ENCODE measurements around the gene BMP7.

BMP7 gene

DNA sequence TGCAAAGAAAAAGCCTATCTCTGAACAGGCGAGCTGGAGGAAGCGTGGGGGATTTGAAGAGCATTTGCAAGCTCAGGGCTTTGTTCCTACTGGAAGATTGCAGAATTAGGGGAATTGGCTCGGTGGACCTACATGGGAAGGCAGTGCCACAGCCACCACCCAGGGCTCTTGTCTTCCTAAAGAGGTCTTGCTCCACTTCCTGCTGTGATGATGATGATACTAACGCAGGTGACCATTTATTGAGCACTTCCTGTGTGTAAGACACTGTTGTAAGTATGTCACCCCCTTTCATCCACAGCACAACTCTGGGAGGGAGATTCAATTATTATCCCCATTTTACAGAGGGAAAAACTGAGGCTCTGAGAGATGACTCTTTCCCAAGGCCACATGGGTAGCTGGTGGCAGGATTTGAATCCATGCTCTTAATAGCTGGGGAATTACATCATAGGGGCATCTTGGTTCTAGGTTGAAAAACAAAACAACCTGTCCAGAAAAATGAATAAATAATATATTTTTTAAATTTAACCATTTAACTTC lies 41.2 kb downstream of the BMP7 start:
- H3K4me3 ChIP-seq (ENCODE audit: low read length): no peak overlapping the region
- TF ChIP-seq ZNF274 (IDR thresholded peaks at IDR 0.05; ENCODE audit: low read depth, low read length): no peak

DNA sequence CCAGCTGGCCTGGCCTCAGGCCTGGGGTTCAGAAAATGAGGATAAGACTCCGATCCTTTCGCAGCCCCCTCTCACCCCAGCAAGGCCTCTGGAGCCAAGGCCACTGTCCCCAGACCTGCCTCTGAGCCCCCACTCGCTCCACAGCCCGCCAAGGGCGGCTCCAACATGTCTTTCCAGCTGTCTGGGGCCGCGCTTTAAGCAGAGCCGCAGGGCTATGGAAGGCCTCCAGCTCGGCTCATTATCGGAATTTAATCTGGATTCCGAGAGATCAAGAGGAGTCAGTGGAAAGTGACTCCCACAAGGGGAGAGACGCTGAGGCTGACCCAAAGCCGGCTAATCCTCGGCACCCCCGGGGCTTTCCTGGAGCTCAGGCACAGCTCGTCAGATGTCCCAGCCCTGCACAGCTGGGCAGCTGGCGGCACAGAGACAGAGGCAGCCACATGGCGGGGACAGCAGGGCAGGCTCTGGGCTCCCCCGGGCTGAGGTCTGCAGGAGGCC lies 41.8 kb downstream of the BMP7 start:
- no peak for TF ChIP-seq ZNF274 (IDR thresholded peaks at IDR 0.05; ENCODE audit: low read depth, low read length)

DNA sequence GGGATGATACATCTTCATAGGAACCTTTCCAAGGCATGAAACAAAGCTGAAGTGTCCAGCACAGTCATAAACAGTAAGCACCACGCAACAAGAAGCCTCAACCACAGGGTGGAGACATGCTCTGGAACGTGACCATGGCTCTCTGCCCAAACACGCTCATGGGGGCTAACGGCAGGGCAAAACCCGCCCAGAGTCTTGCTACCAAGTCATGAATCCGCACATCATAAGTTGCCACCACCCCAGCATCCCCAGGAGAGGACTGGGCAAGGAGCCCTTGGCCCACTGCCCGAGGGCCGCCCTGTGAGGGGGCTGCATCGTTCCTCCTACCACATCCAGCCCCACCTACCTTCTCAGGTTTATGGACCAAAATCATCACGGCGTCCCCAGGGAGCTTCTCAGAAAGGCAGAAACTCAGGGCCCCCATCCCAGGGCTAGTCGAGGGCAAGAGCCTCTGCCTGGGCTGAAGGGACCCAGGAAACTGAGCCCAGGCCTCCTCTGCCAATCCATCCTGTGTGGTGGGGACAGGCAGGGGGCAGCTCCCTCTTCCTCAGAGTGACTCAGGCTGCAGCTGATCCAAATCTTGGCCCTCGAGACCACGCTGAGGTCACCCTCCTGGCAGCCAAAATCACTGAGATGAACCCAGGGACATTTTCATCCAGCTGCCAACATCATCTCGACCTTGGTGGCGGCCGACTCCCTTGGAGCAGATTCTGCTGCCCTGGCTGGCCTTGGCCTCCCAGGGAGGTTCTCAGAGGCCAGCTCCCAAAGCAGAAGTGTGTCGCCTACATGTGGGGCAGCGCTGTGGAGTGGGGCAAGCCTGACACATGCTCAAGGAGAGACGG lies 42.6 kb downstream of the BMP7 start:
- TF ChIP-seq ZNF274 (IDR thresholded peaks at IDR 0.05; ENCODE audit: low read depth, low read length): no peak
- no peak overlapping the region for H3K4me3 ChIP-seq (ENCODE audit: low read length)

More for the DNA sequence above, 41.8 kb downstream of the BMP7 start:
- no peak overlapping the region for H3K4me3 ChIP-seq (ENCODE audit: low read length)

DNA sequence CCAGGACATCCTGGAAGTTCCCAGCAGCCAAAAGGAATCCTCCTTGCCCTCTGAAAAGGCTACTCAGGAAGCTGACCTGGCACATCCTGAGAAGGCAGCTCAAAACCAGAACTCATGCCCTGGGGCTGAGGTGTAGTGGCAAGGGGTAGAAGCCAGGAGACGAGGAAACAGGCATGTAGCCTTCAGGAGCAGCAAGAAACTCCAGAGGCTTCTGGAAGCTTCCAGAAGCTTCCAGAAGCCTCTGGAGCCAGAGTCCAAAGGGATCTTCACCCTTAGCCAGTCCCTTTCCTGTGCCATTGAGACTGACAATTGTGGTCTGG lies 43.9 kb downstream of the BMP7 start:
- no peak for TF ChIP-seq ZNF274 (IDR thresholded peaks at IDR 0.05; ENCODE audit: low read depth, low read length)
- no peak overlapping the region for H3K4me3 ChIP-seq (ENCODE audit: low read length)

DNA sequence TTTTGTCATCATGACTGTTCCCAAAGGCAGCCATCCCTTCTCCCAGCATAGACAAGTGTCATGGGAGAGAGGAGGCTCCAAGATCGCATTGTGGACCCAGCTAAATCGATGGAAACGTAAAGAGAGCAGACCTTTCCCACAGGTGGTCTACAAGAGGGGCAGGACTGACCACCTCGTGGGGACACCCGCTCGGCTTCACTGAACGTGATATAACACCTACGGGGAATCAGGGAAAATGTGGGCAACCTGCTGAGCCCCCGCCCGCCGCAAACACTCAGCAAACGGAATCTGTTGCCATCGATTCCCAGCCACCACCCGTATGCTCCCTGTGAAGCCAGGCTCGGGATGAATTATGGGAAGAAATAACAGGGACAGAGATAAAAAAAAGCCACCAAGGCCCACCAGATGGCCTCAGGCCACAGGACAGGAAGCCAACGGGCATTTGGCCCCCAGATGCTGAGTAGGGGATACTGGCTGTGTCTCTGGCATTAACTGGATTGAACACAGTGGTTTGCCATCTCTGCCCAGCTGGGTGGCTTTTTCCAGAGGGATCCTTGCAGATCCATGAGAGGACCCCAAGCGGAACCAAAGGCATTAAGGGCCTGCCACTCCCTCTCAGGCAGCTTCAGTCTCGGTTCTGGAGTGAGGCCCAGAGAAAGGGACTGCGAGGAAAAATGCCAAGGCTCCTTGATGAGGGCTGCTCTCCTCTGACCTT lies 44.4 kb downstream of the BMP7 start:
- no peak overlapping the region for H3K4me3 ChIP-seq (ENCODE audit: low read length)
- TF ChIP-seq ZNF274 (IDR thresholded peaks at IDR 0.05; ENCODE audit: low read depth, low read length): no peak

DNA sequence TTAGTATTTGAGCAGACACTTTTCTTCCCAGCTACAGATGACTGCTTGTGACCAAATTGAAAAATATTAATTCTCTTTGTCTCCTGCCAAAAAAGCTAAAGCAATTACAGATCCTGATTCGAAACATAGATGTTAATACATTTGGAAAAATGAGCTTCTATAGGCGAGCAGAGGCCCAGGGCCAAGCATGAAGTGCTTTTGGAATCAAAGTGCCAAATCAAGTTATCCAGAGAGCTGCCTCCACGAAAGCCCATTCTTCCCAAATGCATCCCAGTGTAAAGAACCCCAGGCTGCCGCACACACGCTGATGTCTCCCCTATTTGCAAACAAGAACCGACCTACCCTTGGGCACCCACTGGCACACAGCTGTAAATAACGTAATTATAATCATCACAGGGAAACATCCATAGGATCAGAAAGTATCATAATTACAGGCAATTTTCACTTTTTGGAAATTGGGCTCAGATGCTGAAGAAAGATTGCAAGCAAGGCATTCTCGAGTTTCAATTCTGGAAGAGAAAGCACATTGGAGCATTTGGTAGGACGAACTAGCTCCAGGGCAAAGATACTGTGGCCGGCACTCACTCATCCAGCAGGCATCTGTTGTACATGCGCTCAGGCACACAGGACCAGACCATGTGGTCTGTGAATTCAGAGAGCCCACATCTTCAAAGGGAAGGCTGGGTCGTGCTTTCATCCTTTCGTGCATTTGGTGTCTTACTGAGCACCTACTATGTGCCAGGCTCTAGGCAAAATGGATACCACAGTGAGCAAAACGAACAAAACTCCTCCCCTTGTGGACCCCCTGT lies 45.9 kb downstream of the BMP7 start:
- TF ChIP-seq ZNF274 (IDR thresholded peaks at IDR 0.05; ENCODE audit: low read depth, low read length): no peak
- H3K4me3 ChIP-seq (ENCODE audit: low read length): no peak overlapping the region

DNA sequence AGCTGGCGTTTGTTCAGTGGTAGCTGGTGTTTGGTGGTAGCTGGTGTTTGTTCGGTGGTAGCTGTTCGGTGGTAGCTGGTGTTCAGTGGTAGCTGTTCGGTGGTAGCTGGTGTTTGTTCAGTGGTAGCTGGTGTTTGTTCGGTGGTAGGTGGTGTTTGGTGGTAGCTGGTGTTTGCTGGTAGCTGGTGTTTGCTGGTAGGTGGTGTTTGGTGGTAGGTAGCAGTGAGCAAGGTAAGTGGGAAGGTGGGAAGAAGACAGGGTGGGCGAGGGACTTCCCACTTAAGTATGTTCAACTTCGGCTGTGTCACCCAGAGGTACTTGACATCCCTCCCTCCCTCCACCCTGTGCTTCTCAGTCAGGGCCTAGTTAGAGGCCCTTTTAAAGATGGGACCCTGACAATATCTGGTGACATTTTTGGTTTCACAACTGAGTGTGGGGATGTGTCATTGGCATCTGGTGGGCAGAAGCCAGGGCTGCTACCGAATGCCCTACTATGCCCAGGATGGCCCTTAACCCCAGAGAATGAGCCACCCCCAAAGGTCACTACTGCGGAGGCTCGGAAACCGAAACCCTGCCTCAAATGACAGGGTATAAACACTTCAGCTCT lies 47.3 kb downstream of the BMP7 start:
- no peak overlapping the region for H3K4me3 ChIP-seq (ENCODE audit: low read length)

DNA sequence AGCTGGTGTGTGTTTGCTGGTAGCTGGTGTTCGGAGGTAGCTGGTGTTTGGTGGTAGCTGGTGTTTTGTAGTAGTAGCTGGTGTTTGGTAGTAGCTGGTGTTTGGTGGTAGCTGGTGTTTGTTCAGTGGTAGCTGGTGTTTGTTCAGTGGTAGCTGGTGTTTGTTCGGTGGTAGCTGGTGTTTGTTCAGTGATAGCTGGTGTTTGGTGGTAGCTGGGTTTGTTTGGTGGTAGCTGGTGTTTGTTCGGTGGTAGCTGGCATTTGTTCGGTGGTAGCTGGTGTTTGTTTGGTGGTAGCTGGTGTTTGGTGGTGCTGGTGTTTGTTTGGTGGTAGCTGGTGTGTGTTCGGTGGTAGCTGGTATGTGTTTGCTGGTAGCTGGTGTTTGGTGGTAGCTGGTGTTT lies 48.0 kb downstream of the BMP7 start:
- no peak overlapping the region for H3K4me3 ChIP-seq (ENCODE audit: low read length)
- TF ChIP-seq ZNF274 (IDR thresholded peaks at IDR 0.05; ENCODE audit: low read depth, low read length): no peak

More for the DNA sequence above, 47.3 kb downstream of the BMP7 start:
- no peak for TF ChIP-seq ZNF274 (IDR thresholded peaks at IDR 0.05; ENCODE audit: low read depth, low read length)

DNA sequence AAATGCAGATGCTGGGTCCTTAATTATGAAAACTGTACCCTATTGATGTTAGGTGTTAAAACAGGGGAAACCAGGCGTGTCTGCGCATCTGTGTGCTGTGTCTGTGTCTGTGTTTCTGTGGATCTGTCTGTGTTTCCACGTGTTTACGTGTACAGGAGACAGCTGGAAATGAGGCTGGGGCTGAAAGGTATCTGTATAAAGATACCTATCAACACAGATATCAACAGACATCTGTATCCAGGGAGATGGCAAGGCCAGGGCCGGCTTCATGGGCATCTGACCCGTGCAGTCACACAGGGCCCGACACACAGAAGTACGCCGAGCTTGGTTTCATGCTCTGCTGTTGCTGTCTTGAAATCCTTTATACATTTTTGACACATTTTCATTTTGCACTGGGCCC lies 48.6 kb downstream of the BMP7 start:
- no peak for TF ChIP-seq ZNF274 (IDR thresholded peaks at IDR 0.05; ENCODE audit: low read depth, low read length)
- H3K4me3 ChIP-seq (ENCODE audit: low read length): no peak overlapping the region

DNA sequence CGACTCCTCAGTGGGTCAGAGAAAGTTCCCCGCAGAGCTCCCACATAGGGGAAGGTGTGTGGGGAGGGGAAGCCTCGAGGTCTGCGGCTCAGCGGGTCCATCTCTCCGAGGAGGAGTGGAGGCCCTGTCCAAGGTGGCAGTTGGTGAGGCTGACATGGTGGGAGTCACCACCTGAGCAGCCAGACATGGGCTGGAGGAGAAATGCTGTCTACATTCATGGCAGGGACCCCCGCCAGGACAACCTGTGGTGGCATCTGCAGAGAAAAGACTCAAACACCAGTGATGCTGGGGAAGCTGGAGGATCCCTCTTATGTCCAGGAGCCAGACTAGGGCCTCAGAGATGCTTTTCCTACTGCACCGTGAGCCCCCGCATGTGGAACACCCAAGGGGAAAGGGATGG lies 49.8 kb downstream of the BMP7 start:
- no peak for TF ChIP-seq ZNF274 (IDR thresholded peaks at IDR 0.05; ENCODE audit: low read depth, low read length)
- H3K4me3 ChIP-seq (ENCODE audit: low read length): no peak overlapping the region

DNA sequence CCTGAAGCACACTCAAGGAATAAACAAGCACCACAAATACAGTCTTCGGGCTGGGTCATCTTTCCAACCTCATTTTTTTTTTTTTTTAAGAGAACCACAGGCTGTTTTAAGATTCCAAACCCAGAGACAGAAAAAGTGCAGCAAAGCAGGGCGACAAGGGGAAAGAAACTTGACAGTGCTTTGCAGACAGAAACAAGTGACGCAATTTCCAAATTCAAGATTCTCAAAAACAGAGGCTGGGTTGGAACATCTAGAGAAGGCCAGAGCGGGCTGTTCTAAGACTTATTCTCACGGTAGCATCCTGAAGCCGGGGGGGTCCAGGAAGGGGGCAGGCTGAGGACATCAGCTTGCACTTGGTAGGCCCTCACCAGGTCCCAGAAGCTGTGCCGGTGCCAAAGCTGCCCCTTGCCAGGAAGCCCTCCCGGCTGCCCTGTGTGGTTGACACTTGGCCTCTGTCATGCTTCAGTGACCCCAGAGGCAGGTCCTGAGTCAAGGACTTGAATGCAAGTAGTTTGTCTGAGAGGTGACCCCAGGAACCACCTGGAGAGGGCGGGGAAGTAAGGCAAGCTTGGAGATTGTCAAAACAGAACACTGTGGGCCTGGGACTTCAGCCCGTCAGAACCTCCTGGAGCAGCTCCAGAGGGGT lies 50.5 kb downstream of the BMP7 start:
- no peak overlapping the region for H3K4me3 ChIP-seq (ENCODE audit: low read length)
- no peak for TF ChIP-seq ZNF274 (IDR thresholded peaks at IDR 0.05; ENCODE audit: low read depth, low read length)

DNA sequence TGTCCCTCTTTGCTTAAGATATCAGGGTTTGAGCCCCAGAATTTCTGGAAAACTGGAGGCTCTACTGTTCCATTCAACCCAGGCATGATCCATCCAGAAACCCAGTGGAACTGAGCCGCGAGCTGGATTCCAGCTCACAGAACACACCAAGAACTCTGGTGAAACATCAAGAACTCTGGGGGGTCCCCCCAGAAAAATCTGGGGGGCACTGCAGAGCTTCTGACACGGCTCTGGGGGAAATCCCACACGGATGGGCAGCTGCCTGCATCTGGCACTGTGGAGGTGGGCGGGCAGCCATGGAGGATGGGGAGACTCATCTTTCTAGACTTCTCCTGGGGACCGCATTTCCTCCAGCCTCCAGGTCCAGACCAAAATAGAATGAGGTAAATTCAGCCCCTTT lies 51.0 kb downstream of the BMP7 start:
- H3K4me3 ChIP-seq (ENCODE audit: low read length): no peak overlapping the region
- TF ChIP-seq ZNF274 (IDR thresholded peaks at IDR 0.05; ENCODE audit: low read depth, low read length): no peak

DNA sequence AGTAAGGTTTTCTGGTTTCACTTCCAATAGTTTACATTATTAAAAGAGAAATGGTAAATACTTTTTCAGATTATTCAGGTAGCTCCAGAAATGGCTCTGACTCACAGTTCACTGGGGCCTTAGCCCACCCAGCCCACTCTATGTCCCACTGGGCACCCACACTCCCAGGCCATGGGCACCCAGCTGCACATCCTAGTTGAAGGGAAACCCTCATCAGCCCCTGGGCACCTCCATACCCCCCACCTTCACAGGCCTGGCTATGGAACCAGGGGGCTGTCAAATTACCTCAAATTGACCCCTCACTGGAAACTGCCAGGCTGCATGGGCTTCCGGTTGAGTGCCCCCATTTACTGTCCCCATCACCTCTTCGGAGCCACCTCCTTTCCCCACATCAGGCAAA lies 51.5 kb downstream of the BMP7 start:
- H3K4me3 ChIP-seq (ENCODE audit: low read length): no peak overlapping the region
- TF ChIP-seq ZNF274 (IDR thresholded peaks at IDR 0.05; ENCODE audit: low read depth, low read length): no peak

All from GM08714 (cell line).